ENCODE results near the gene RALGAPA2. TPM values are rescaled to one million over a fixed set of nuclear protein-coding genes. Genes with fewer than 3 reads are reported as not detected.

RALGAPA2 gene
- total RNA-seq, 1 donor = 5.6 TPM

- DNase-seq (ENCODE audit: low read depth) = no peak
- TF ChIP-seq CTCF (IDR thresholded peaks at IDR 0.05; ENCODE audit: insufficient read depth, low read depth, low read length) = no peak
- no peak overlapping the region for H3K4me3 ChIP-seq (ENCODE audit: low read depth, low read length)
Measured at GRCh38 chr20:20680991-20681508, 31.4 kb downstream of the RALGAPA2 start.

- no peak for TF ChIP-seq CTCF (IDR thresholded peaks at IDR 0.05; ENCODE audit: insufficient read depth, low read depth, low read length)
- no peak overlapping the region for H3K4me3 ChIP-seq (ENCODE audit: low read depth, low read length)
- no peak for DNase-seq (ENCODE audit: low read depth)
Measured at GRCh38 chr20:20679316-20679715, 33.1 kb downstream of the RALGAPA2 start.

- no peak for TF ChIP-seq CTCF (IDR thresholded peaks at IDR 0.05; ENCODE audit: insufficient read depth, low read depth, low read length)
- no peak overlapping the region for H3K4me3 ChIP-seq (ENCODE audit: low read depth, low read length)
- DNase-seq (ENCODE audit: low read depth) = no peak
Measured at GRCh38 chr20:20677186-20677585, 35.3 kb downstream of the RALGAPA2 start.

GRCh38 chr20:20668639-20669038 is 43.8 kb downstream of the RALGAPA2 start:
- TF ChIP-seq CTCF (IDR thresholded peaks at IDR 0.05; ENCODE audit: insufficient read depth, low read depth, low read length) = no peak
- peak; percentile 3 for DNase-seq (ENCODE audit: low read depth)
- H3K4me3 ChIP-seq (ENCODE audit: low read depth, low read length) = no peak overlapping the region

GRCh38 chr20:20666359-20666758 is 46.1 kb downstream of the RALGAPA2 start:
- TF ChIP-seq CTCF (IDR thresholded peaks at IDR 0.05; ENCODE audit: insufficient read depth, low read depth, low read length) = no peak
- DNase-seq (ENCODE audit: low read depth) = no peak
- no peak overlapping the region for H3K4me3 ChIP-seq (ENCODE audit: low read depth, low read length)

GRCh38 chr20:20665606-20666332 is 46.7 kb downstream of the RALGAPA2 start:
- TF ChIP-seq CTCF (IDR thresholded peaks at IDR 0.05; ENCODE audit: insufficient read depth, low read depth, low read length) = no peak
- no peak overlapping the region for H3K4me3 ChIP-seq (ENCODE audit: low read depth, low read length)
- DNase-seq (ENCODE audit: low read depth) = no peak
